OCI-LY1 (cell line): Measurements from ENCODE around the gene TOP2A.

Experiments used
- EZH2 ChIP-seq: fragments of 200-600 bp; sonication (generic), shearing (Covaris generic); IDR thresholded peaks from 2 replicates; pipeline ENCODE4 v1.8.0; 2017; ENCODE audit warnings: borderline replicate concordance, mixed run types, mild to moderate bottlenecking, antibody characterized with exemption, low read length, moderate library complexity, mixed read lengths
- TF ChIP-seq, protein P1 (sequence below): fragments of 200-600 bp; sonication (generic), shearing (Covaris generic); IDR thresholded peaks from 2 replicates; pipeline ENCODE4 v1.5.1; 2017; ENCODE audit warnings: mild to moderate bottlenecking, antibody characterized with exemption, low read length, moderate library complexity, mixed read lengths

GRCh38 chr17:40427002-40427491 lies 9.4 kb upstream of the TOP2A start:
- TF ChIP-seq EZH2: no peak
- TF ChIP-seq, protein P1, sequence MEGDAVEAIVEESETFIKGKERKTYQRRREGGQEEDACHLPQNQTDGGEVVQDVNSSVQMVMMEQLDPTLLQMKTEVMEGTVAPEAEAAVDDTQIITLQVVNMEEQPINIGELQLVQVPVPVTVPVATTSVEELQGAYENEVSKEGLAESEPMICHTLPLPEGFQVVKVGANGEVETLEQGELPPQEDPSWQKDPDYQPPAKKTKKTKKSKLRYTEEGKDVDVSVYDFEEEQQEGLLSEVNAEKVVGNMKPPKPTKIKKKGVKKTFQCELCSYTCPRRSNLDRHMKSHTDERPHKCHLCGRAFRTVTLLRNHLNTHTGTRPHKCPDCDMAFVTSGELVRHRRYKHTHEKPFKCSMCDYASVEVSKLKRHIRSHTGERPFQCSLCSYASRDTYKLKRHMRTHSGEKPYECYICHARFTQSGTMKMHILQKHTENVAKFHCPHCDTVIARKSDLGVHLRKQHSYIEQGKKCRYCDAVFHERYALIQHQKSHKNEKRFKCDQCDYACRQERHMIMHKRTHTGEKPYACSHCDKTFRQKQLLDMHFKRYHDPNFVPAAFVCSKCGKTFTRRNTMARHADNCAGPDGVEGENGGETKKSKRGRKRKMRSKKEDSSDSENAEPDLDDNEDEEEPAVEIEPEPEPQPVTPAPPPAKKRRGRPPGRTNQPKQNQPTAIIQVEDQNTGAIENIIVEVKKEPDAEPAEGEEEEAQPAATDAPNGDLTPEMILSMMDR: no peak
